ENCODE results near the gene MBD3. TPM values are rescaled to one million over a fixed set of nuclear protein-coding genes. Genes with fewer than 3 reads are reported as not detected.
"Not testable (repeated sequence)": the region's sequence is repeated elsewhere in the genome, so short reads cannot be mapped to it uniquely, and the experiment has no call there.

The MBD3 gene, protein sequence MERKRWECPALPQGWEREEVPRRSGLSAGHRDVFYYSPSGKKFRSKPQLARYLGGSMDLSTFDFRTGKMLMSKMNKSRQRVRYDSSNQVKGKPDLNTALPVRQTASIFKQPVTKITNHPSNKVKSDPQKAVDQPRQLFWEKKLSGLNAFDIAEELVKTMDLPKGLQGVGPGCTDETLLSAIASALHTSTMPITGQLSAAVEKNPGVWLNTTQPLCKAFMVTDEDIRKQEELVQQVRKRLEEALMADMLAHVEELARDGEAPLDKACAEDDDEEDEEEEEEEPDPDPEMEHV
- total RNA-seq (2014; rRNA removed; shearing (Covaris generic)) = 164 and 166 TPM in 2 replicates

DNA sequence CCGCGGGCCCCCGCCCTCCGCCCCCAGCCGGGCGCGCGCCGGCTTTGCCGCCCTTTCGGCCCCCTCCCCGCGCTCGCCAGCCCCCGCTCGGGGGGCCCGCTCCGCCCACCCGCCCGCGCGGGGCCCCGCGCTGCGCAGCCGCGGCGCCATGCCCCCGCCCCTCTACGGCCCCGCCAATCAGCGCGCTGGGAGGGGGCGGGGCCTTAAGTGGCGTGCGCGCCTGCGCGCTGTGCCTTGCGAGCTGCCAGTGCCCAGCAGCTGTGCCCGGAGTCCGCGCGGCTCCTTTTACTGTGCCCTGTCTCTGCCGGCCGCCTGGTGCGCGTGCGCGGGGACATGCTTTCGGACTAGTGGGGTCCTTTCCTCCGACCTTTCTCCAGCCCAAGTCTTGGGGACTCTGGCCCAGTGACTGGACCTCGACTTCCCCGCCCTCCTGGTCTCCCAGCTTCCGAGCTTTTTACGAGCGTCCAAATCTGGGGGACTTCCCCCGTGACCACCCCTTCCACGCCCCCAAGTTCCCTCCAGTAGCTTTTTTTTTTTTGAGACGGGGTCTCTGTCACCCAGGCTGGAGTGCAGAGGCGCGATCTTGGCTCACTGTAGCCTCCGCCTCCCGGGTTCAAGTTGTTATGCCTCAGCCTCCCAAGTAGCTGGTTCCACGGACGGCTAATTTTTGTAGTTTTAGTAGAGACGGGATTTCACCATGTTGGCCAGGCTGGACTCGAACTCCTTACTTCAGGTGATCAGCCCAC lies at the start of gene MBD3:
MBD3 (minus strand) TSS at position 111 of the 746 bp plus-strand sequence. CDS start 234 bp downstream, outside the sequence.
- peak; percentile 93 for DNase-seq (ENCODE audit: low spot score)
- in situ Hi-C loops (cut with HindIII; ENCODE audit: low sequenced_read_pairs) = no loop called here

GRCh38 chr19:1640893-1641448 lies 48.3 kb upstream of the MBD3 start:
- in situ Hi-C loops (cut with HindIII; ENCODE audit: low sequenced_read_pairs); DNase-seq (ENCODE audit: low spot score): not testable (repeated sequence)

DNA sequence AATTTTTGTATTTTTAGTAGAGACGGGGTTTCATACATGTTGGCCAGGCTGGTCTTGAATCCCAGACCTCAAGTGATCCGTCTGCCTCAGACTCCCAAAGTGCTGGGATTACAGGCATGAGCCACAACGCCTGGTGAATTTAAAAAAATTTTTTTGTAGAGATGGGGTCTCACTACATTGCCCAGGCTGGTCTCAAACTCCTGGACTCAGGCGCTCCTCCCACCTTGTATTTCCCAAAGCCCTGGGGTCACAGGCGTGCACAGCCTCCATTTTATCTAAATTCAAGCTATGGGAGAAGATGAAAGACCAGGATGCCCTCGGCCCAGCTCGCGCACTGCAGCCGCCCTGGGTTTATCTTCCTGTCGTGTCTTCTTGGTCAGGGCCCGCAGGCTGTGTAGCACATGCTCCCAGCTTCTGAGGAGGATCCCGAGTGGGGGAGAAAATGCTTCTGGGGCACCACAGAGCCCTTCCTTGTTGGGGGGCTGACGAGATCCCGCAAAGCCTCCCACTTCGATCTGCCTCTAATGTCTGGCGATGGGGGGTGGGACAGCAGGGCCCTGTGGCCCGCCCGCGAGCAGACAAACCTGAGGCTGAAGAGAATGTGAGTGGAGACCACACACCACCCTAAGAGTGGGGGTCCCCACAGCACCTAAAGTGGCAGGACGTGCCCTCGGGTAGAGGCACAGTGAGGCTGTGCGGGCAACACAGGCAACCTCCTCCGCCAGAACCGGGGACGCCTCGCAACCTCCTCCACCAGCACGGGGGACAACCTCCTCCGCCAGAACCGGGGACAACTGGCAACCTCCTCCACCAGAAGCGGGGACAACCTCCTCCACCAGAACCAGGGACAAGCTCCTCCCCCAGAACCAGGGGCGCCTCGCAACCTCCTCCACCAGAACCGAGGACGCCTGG lies 43.9 kb upstream of the MBD3 start:
- in situ Hi-C loops (cut with HindIII; ENCODE audit: low sequenced_read_pairs) = no loop called here
- DNase-seq (ENCODE audit: low spot score) = no peak

GRCh38 chr19:1634938-1635243 lies 42.2 kb upstream of the MBD3 start:
- no peak for DNase-seq (ENCODE audit: low spot score)
- in situ Hi-C loops (cut with HindIII; ENCODE audit: low sequenced_read_pairs) = no loop called here

DNA sequence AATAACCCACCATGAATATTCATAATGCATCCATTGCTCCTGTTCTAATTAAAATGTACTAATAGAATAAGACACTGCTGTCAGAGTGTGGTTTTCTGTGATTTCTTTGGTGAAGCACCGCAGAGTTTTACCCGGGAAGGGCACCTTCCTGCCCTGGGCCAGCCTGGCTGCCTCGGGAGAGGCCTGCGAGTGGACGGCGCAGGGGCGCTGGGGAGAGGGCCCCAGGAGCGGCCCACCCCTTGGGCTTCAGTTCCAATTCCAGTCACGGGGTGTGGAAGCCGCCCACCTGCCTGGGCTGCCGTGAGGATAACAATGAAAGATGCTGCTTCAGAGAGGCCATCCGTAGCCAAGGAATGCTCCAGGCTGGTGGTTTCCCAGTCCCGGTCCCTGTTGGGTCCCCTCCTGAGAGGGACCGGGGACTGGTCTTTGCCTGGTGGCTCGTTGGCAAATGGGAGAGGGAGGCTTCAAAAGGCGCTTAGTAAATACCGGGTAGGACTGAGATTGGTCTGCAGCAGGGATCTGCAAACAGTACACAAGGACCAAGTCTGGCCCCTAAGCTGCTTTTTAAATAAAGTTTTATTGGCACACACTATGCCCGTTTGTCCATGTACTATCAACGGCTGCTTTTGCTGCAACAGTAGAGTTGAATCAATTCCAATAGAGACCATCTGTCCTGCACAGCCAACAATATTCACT lies 41.7 kb upstream of the MBD3 start:
- in situ Hi-C loops (cut with HindIII; ENCODE audit: low sequenced_read_pairs) = no loop called here
- peak; percentile 47 for DNase-seq (ENCODE audit: low spot score)

GRCh38 chr19:1633269-1633826 lies 40.7 kb upstream of the MBD3 start:
- no peak for DNase-seq (ENCODE audit: low spot score)
- in situ Hi-C loops (cut with HindIII; ENCODE audit: low sequenced_read_pairs) = no loop called here

DNA sequence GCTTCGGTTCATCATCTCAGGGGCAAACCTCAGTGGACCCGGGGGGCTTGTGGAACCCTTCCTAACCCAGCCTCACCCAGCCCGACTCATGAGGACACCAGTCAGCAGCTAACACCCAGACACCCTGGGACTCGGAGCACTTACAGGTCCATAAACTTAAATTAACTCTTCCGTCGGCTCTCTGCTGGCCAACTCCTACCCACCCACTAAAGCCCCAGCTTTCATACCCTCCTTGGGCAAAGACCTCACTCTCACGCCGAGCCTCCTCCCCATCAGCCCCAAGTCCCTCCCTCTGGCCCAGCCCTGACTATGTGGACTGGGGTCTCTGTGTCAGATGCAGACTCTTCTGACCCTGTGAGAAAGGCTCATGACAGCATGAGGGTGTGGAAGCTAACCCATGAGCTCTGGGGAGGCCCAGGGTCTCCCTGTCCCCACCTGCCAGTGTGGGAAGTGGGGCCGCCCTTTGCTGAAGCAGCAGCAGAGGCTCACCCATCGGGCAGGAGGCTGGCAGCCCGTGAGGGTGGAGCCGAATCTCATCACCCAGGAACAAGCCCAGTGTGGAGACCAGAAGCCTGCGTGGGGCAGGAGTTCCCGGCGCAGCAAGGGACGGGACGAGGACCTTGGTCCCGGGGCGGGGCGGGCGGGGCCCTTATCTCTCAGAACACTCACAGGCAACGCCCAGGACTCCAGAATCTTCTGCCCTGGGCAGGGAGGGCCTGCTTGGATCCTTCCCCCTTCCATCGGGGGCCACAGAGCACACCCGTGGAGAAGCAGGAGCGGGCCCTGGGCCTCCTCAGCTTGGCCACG lies 40.0 kb upstream of the MBD3 start:
- in situ Hi-C loops (cut with HindIII; ENCODE audit: low sequenced_read_pairs) = no loop called here
- DNase-seq (ENCODE audit: low spot score) = no peak

- in situ Hi-C loops (cut with HindIII; ENCODE audit: low sequenced_read_pairs) = no loop called here
- no peak for DNase-seq (ENCODE audit: low spot score)
Measured at GRCh38 chr19:1631557-1632100, 39.0 kb upstream of the MBD3 start.

GRCh38 chr19:1630811-1631210 lies 38.1 kb upstream of the MBD3 start:
- in situ Hi-C loops (cut with HindIII; ENCODE audit: low sequenced_read_pairs) = no loop called here
- DNase-seq (ENCODE audit: low spot score) = no peak

- DNase-seq (ENCODE audit: low spot score) = no peak
- in situ Hi-C loops (cut with HindIII; ENCODE audit: low sequenced_read_pairs) = no loop called here
Measured at GRCh38 chr19:1630012-1630411, 37.3 kb upstream of the MBD3 start.

DNA sequence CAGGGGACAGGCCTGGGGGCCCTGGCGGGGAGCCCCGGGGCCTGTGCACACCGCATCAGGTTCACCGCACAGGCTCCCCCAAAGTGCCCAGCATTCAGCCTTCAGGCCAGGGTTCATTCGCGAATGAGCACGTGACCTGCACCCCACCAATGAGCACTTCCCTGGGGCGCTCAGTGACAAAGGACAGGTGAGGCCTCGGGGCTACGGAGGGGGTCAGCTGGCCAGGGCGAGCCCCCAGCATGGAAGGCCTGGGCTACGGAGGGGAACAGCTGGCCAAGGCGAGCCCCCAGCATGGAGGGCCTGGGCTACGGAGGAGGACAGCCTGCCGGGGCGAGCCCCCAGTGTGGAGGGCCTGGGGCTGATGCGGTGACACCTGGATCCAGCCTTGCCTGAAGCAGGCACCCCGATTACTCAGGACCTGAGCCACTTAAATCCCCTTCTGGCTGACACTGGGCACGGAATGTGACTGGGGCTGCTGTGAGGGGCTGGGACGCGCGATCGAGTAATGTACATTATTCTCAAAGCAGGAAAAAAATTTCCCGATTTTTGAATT lies 36.7 kb upstream of the MBD3 start:
- no peak for DNase-seq (ENCODE audit: low spot score)
- in situ Hi-C loops (cut with HindIII; ENCODE audit: low sequenced_read_pairs) = no loop called here

GRCh38 chr19:1627194-1627593 lies 34.5 kb upstream of the MBD3 start:
- no peak for DNase-seq (ENCODE audit: low spot score)
- in situ Hi-C loops (cut with HindIII; ENCODE audit: low sequenced_read_pairs) = no loop called here

GRCh38 chr19:1626417-1627010 lies 33.8 kb upstream of the MBD3 start:
- in situ Hi-C loops (cut with HindIII; ENCODE audit: low sequenced_read_pairs) = no loop called here
- no peak for DNase-seq (ENCODE audit: low spot score)

- peak; percentile 39 for DNase-seq (ENCODE audit: low spot score)
- in situ Hi-C loops (cut with HindIII; ENCODE audit: low sequenced_read_pairs) = no loop called here
Measured at GRCh38 chr19:1624458-1624857, 31.8 kb upstream of the MBD3 start.

- in situ Hi-C loops (cut with HindIII; ENCODE audit: low sequenced_read_pairs) = no loop called here
- DNase-seq (ENCODE audit: low spot score) = no peak
Measured at GRCh38 chr19:1622541-1622940, 29.9 kb upstream of the MBD3 start.

GRCh38 chr19:1622007-1622406 lies 29.3 kb upstream of the MBD3 start:
- in situ Hi-C loops (cut with HindIII; ENCODE audit: low sequenced_read_pairs) = no loop called here
- DNase-seq (ENCODE audit: low spot score) = no peak

- DNase-seq (ENCODE audit: low spot score) = no peak
Measured at GRCh38 chr19:1621574-1621973, 28.9 kb upstream of the MBD3 start.

More at GRCh38 chr19:1621574-1621973, 28.9 kb upstream of the MBD3 start:
- in situ Hi-C loops (cut with HindIII; ENCODE audit: low sequenced_read_pairs) = no loop called here
